HK-2 (cell line): Measurements from ENCODE around the gene PKD2.
A peak's percentile ranks its signal among the peaks of the same experiment; 100 is the strongest.

Experiments used
- DNase-seq: peaks from one replicate; pipeline ENCODE4 v3.0.0-alpha.2; 2018; ENCODE audit not compliant: unreplicated experiment

The PKD2 gene

GRCh38 chr4:88007304-88008121, at the start of gene PKD2:
Gene PKD2 (plus strand): TSS chr4:88007635. CDS start chr4:88007734, 99 bp downstream.
- peak; percentile 82 for DNase-seq

GRCh38 chr4:87961993-87962392, 45.4 kb upstream of the PKD2 start:
- DNase-seq = peak; percentile 27

- DNase-seq = no peak
Measured at GRCh38 chr4:87962398-87963146, 44.9 kb upstream of the PKD2 start.

- no peak for DNase-seq
Measured at GRCh38 chr4:87965501-87965975, 41.9 kb upstream of the PKD2 start.

- no peak for DNase-seq
Measured at GRCh38 chr4:87966095-87966496, 41.3 kb upstream of the PKD2 start.

GRCh38 chr4:87967193-87967592, 40.2 kb upstream of the PKD2 start:
- no peak for DNase-seq

- no peak for DNase-seq
Measured at GRCh38 chr4:87970121-87970520, 37.3 kb upstream of the PKD2 start.

GRCh38 chr4:87971866-87972265, 35.6 kb upstream of the PKD2 start:
- DNase-seq = no peak

- peak; percentile 51 for DNase-seq
Measured at GRCh38 chr4:87973283-87974169, 33.9 kb upstream of the PKD2 start.

GRCh38 chr4:87974856-87975462, 32.5 kb upstream of the PKD2 start:
- DNase-seq = peak; percentile 75

- peak; percentile 91 for DNase-seq
Measured at GRCh38 chr4:87975466-87975865, 32.0 kb upstream of the PKD2 start, which contains the start of gene SPP1. Gene SPP1 (plus strand): TSS chr4:87975714. CDS start chr4:87976896, 1,182 bp downstream.

- no peak for DNase-seq
Measured at GRCh38 chr4:87977521-87978278, 29.7 kb upstream of the PKD2 start.

- DNase-seq = peak; percentile 59
Measured at GRCh38 chr4:87978681-87979080, 28.8 kb upstream of the PKD2 start.

- DNase-seq = no peak
Measured at GRCh38 chr4:87979810-87980209, 27.6 kb upstream of the PKD2 start.

GRCh38 chr4:87981486-87981885, 25.9 kb upstream of the PKD2 start:
- no peak for DNase-seq

- DNase-seq = no peak
Measured at GRCh38 chr4:87982036-87982435, 25.4 kb upstream of the PKD2 start.

- peak; percentile 58 for DNase-seq
Measured at GRCh38 chr4:87982446-87983010, 24.9 kb upstream of the PKD2 start.

- no peak for DNase-seq
Measured at GRCh38 chr4:87983996-87984395, 23.4 kb upstream of the PKD2 start.

- peak; percentile 79 for DNase-seq
Measured at GRCh38 chr4:87985097-87985886, 22.1 kb upstream of the PKD2 start.

- no peak for DNase-seq
Measured at GRCh38 chr4:87985887-87986200, 21.6 kb upstream of the PKD2 start.
